Neural progenitor cell (in vitro differentiated cells): ENCODE data around the gene PZP. TPM values are rescaled to one million over a fixed set of nuclear protein-coding genes. Genes with fewer than 3 reads are reported as not detected.
A peak's percentile ranks its signal among the peaks of the same experiment; 100 is the strongest.

Source experiments
- DNase-seq: peaks from one replicate; pipeline ENCODE4 v3.0.0-alpha.2; 2016; ENCODE audit warnings: low spot score
- H2AFZ ChIP-seq: fragments of 200-600 bp; sonication (generic); replicated peaks from 2 replicates; pipeline ENCODE4 v1.6.1; 2016; ENCODE audit warnings: antibody characterized with exemption
- H3F3A ChIP-seq: fragments of 200-600 bp; sonication (generic); 2 replicates; pipeline ENCODE4 v1.6.1; 2016; ENCODE audit warnings: antibody characterized with exemption, low read depth
- H3K27ac ChIP-seq: fragments of 200-600 bp; sonication (generic); 2 replicates; pipeline ENCODE4 v1.5.1; 2016; ENCODE audit warnings: mild to moderate bottlenecking
- H3K27me3 ChIP-seq: fragments of 200-600 bp; sonication (generic); 2 replicates; pipeline ENCODE4 v1.6.1; 2016; ENCODE audit warnings: mild to moderate bottlenecking, moderate library complexity
- H3K36me3 ChIP-seq: fragments of 200-600 bp; sonication (generic); 2 replicates; pipeline ENCODE4 v1.5.1; 2016
- H3K4me1 ChIP-seq: fragments of 200-600 bp; sonication (generic); 2 replicates; pipeline ENCODE4 v1.6.1; 2016; ENCODE audit warnings: mixed run types
- H3K4me2 ChIP-seq: fragments of 200-600 bp; sonication (generic); 2 replicates; pipeline ENCODE4 v1.6.1; 2016
- H3K4me3 ChIP-seq: fragments of 200-600 bp; sonication (generic); 2 replicates; pipeline ENCODE4 v1.5.1; 2016
- H3K79me2 ChIP-seq: fragments of 200-600 bp; sonication (generic); 2 replicates; pipeline ENCODE4 v1.6.1; 2016; ENCODE audit warnings: low read depth
- H3K9ac ChIP-seq: fragments of 200-600 bp; sonication (generic); 2 replicates; pipeline ENCODE4 v1.6.1; 2016
- H3K9me3 ChIP-seq: fragments of 200-600 bp; sonication (generic); 2 replicates; pipeline ENCODE4 v1.5.1; 2016; ENCODE audit warnings: low read depth
- H4K20me1 ChIP-seq: fragments of 200-600 bp; sonication (generic); 2 replicates; pipeline ENCODE4 v1.6.1; 2016; ENCODE audit warnings: low read depth
- H3K27ac Mint-ChIP-seq: 3 replicates; pipeline ENCODE4 v1.8.0; 2021; ENCODE audit warnings: mixed read lengths
- H3K27me3 Mint-ChIP-seq: 2 replicates; pipeline ENCODE4 v1.8.0; 2022; ENCODE audit warnings: low read depth, mild to moderate bottlenecking, inconsistent platforms, moderate library complexity, mixed read lengths; ENCODE audit not compliant: insufficient read depth
- H3K36me3 Mint-ChIP-seq: 3 replicates; pipeline ENCODE4 v1.8.0; 2021; ENCODE audit warnings: mixed read lengths
- H3K4me1 Mint-ChIP-seq: 3 replicates; pipeline ENCODE4 v1.8.0; 2021; ENCODE audit warnings: mixed read lengths
- H3K4me3 Mint-ChIP-seq: 3 replicates; pipeline ENCODE4 v1.8.0; 2021; ENCODE audit warnings: mild to moderate bottlenecking, moderate library complexity, mixed read lengths
- H3K9me3 Mint-ChIP-seq: 3 replicates; pipeline ENCODE4 v1.8.0; 2020; ENCODE audit warnings: mixed read lengths
- EZH2 ChIP-seq: fragments of 200-600 bp; sonication (generic); IDR thresholded peaks from 2 replicates; pipeline ENCODE4 v1.6.1; 2017; ENCODE audit warnings: antibody characterized with exemption, mild to moderate bottlenecking, moderate library complexity
- EZH2phosphoT487 ChIP-seq: fragments of 200-600 bp; sonication (generic); IDR thresholded peaks from 2 replicates; pipeline ENCODE4 v1.6.1; 2017; ENCODE audit warnings: antibody characterized with exemption
- total RNA-seq: library from RNA; depleted of rRNA; stranded (reverse); fragments of >200 nt; gene quantifications from 2 replicates; pipeline ENCODE4 v1.2.3, GENCODE V29; 2015; ENCODE audit warnings: low replicate concordance
- TF ChIP-seq, protein P1 (sequence below): fragments of 200-600 bp; sonication (generic); IDR thresholded peaks from 2 replicates; pipeline ENCODE4 v1.5.1; 2017; ENCODE audit warnings: antibody characterized with exemption, mild to moderate bottlenecking

The PZP gene
- total RNA-seq, 1 donor from 2014 or later: not detected

DNA sequence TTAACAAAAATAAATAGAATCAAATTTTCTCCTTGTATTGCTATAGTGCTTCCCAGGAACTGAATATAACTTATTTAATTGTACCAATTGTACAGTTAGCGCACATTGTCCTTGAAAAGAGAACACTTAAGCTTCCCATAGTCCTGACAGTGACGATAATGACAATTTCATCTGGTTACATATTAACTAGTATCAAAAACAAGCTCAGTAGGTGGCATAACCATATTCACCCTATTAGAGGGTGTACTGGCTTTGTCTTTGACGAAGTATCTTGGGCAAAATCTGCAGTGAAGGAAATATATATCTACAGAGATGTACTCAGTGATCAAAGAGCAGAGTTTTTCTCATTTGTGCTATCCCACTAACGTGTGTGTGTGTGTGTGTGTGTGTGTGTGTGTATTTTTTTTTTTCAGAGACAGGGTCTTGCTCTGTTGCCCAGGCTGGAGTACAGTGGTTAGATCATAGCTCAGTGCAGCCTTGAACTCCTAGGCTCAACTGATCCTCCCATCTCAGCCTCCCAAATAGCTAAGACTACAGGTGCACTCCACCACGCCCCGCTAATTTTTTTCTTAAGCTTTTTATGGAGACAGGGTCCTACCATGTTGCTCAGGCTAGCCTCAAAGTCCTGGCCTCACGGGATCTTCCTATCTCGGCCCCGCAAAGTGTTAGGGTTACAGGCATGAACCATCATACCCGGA, 87.6 kb downstream of the PZP start:
- Histone ChIP-seq H2AFZ (no peak overlapping the region), H3K27me3 (no peaks in the 10 kb centered on the region), H3K27ac (no peak overlapping the region), H4K20me1 (no peaks in the 10 kb centered on the region), H3K9me3 (no peaks in the 10 kb centered on the region), H3K4me2 (no peak overlapping the region), H3K79me2 (no peaks in the 10 kb centered on the region), H3K4me1 (no peaks in the 10 kb centered on the region), H3K36me3 (no peaks in the 10 kb centered on the region), H3K4me3 (no peak overlapping the region), H3F3A (no peaks in the 10 kb centered on the region), H3K9ac (no peak overlapping the region)
- Mint-ChIP-seq H3K36me3 (peaks cover 2% of the 10 kb centered on the region), H3K4me1 (peaks cover 30% of the 10 kb centered on the region), H3K27me3 (no peaks in the 10 kb centered on the region), H3K9me3 (no peaks in the 10 kb centered on the region), H3K4me3 (no peak overlapping the region), H3K27ac (no peak overlapping the region)
- no peak for DNase-seq
- TF ChIP-seq EZH2phosphoT487: no peak
- TF ChIP-seq EZH2: no peak
- TF ChIP-seq, protein P1, sequence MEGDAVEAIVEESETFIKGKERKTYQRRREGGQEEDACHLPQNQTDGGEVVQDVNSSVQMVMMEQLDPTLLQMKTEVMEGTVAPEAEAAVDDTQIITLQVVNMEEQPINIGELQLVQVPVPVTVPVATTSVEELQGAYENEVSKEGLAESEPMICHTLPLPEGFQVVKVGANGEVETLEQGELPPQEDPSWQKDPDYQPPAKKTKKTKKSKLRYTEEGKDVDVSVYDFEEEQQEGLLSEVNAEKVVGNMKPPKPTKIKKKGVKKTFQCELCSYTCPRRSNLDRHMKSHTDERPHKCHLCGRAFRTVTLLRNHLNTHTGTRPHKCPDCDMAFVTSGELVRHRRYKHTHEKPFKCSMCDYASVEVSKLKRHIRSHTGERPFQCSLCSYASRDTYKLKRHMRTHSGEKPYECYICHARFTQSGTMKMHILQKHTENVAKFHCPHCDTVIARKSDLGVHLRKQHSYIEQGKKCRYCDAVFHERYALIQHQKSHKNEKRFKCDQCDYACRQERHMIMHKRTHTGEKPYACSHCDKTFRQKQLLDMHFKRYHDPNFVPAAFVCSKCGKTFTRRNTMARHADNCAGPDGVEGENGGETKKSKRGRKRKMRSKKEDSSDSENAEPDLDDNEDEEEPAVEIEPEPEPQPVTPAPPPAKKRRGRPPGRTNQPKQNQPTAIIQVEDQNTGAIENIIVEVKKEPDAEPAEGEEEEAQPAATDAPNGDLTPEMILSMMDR: no peak

DNA sequence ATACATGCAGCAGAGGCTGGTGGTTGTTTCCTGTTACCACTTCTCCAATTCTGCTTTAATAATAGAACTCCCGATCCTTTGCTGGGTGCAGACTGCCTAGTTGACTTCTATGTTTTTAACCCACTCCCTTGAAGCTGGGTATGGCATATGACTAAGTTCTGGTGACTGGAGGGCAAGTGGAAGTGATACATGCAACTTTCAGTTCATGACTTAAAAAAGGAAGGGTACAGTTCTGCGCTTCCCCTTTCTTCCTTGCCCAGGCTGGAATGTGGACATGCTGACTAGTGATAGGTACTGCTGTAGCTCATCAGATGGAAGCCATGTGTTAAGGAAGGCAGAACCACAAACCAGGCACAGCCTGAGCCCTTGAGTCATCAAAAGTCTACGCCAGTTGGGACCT, 90.0 kb downstream of the PZP start:
- H3F3A ChIP-seq: no peaks in the 10 kb centered on the region
- H3K9ac ChIP-seq: no peak overlapping the region
- H3K27me3 ChIP-seq: no peaks in the 10 kb centered on the region
- no peak overlapping the region for H3K27ac ChIP-seq
- no peak overlapping the region for H3K4me3 ChIP-seq
- H3K36me3 ChIP-seq: no peaks in the 10 kb centered on the region
- Mint-ChIP-seq H3K27ac (no peak overlapping the region), H3K9me3 (no peaks in the 10 kb centered on the region), H3K4me3 (no peak overlapping the region), H3K36me3 (peaks cover 1% of the 10 kb centered on the region), H3K27me3 (no peaks in the 10 kb centered on the region), H3K4me1 (peaks cover 34% of the 10 kb centered on the region)
- no peaks in the 10 kb centered on the region for H3K9me3 ChIP-seq
- no peak overlapping the region for H3K4me2 ChIP-seq
- no peaks in the 10 kb centered on the region for H4K20me1 ChIP-seq
- no peak overlapping the region for H2AFZ ChIP-seq
- TF ChIP-seq EZH2phosphoT487 (no peak), EZH2 (no peak)
- TF ChIP-seq, protein P1: no peak
- DNase-seq: no peak
- H3K4me1 ChIP-seq: no peaks in the 10 kb centered on the region
- no peaks in the 10 kb centered on the region for H3K79me2 ChIP-seq

DNA sequence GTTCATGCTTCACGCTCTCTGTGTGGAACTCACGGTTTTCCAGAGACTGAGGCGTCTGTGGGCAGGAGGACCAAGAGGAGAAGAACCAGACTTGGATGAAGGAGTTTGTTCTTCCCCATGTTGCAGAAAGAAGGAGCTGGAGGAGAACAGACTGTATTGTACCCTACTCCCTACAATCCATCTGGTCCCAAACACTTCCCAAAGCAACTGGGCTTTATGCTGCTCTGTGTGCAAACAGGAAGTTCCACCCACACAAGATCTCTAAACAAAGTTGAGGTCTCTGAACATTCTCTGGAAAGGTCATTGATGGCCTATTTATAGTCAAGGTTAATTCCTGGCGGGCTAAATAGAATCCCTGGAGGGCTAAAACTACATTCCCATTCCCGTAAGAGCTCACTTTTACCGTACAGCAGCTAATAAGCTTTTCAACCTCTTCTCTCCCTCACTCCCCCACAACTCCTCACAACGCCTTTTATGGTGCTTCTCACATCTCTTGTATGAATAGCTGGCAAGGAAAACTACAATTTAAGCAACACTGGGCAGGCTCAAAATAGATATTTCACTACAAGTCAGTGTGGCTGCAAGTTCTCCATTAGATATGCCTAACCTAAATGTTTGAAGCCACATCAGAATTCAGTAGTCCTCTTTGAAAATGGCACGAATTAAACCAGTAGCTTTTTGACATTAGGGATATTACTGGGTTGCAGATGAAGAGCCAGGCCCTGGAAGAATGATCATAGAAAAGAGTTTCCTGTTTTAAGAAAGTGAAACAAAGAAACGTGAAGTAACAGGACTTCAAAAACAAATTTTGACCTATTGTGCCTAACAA, 92.2 kb downstream of the PZP start, which contains the start of gene A2M:
A2M (minus strand) TSS at position 189 of the 829 bp plus-strand sequence; CDS start at position 119, 70 bp downstream.
- H2AFZ ChIP-seq: no peak within 1 kb of the TSS
- H3K27me3 ChIP-seq: no peaks in the 10 kb centered on the region
- TF ChIP-seq EZH2phosphoT487 (no peak), EZH2 (no peak)
- TF ChIP-seq, protein P1: no peak
- H3K4me1 Mint-ChIP-seq: peaks cover 27% of the 10 kb centered on the region
- H3K4me1 ChIP-seq: no peaks in the 10 kb centered on the region
- H3K27ac Mint-ChIP-seq: peak within 1 kb of the TSS; percentile 65
- no peak for DNase-seq
- H3K4me2 ChIP-seq: no peak within 1 kb of the TSS
- peaks cover 1% of the 10 kb centered on the region for H3K36me3 Mint-ChIP-seq
- H3K4me3 Mint-ChIP-seq: peak within 1 kb of the TSS; percentile 50
- no peaks in the 10 kb centered on the region for H3K79me2 ChIP-seq
- no peak within 1 kb of the TSS for H3K4me3 ChIP-seq
- H3K9me3 Mint-ChIP-seq: no peaks in the 10 kb centered on the region
- H3K27ac ChIP-seq: no peak within 1 kb of the TSS
- no peaks in the 10 kb centered on the region for H4K20me1 ChIP-seq
- H3K9ac ChIP-seq: no peak within 1 kb of the TSS
- no peaks in the 10 kb centered on the region for H3K9me3 ChIP-seq
- H3F3A ChIP-seq: no peaks in the 10 kb centered on the region
- H3K27me3 Mint-ChIP-seq: no peaks in the 10 kb centered on the region
- H3K36me3 ChIP-seq: no peaks in the 10 kb centered on the region
